Measurements from ENCODE around the gene LYST. TPM values are rescaled to one million over a fixed set of nuclear protein-coding genes. Genes with fewer than 3 reads are reported as not detected.

LYST gene
- polyA plus RNA-seq, 1 experiment = 6.5 TPM

GRCh38 chr1:235697508-235697907, 169.2 kb downstream of the LYST start:
- Histone ChIP-seq H3K4me3 (ENCODE audit: low read depth, low read length) (no peak overlapping the region), H3K27ac (ENCODE audit: low read depth, low read length) (no peak overlapping the region), H3K9me3 (ENCODE audit: control insufficient read depth, insufficient read depth, low read length) (no peaks in the 10 kb centered on the region), H3K27me3 (ENCODE audit: control insufficient read depth, insufficient read depth, low read length) (no peaks in the 10 kb centered on the region)
- ChIA-PET POLR2A (interaction anchor here (1.1 kb wide), 1 partner anchor 49 kb away, joined by 3 read pairs; no protein-coding TSS in a partner anchor), CTCF (interaction anchor here (1.1 kb wide), 1 partner anchor 193 kb away, joined by 3 read pairs; no protein-coding TSS in a partner anchor)
- DNase-seq (ENCODE audit: low read depth, low spot score) = no peak
- no peak for TF ChIP-seq CTCF (IDR thresholded peaks at IDR 0.05; ENCODE audit: low read depth, low read length)

GRCh38 chr1:235689356-235689755, 177.3 kb downstream of the LYST start:
- TF ChIP-seq CTCF (IDR thresholded peaks at IDR 0.05; ENCODE audit: low read depth, low read length) = no peak
- Histone ChIP-seq H3K27me3 (ENCODE audit: control insufficient read depth, insufficient read depth, low read length) (no peaks in the 10 kb centered on the region), H3K9me3 (ENCODE audit: control insufficient read depth, insufficient read depth, low read length) (no peaks in the 10 kb centered on the region), H3K27ac (ENCODE audit: low read depth, low read length) (no peak overlapping the region), H3K4me3 (ENCODE audit: low read depth, low read length) (no peak overlapping the region)
- ChIA-PET CTCF (interaction anchor here (1.6 kb wide), 1 partner anchor 282 kb away, joined by 5 read pairs; no protein-coding TSS in a partner anchor), POLR2A (no interaction called here)
- DNase-seq (ENCODE audit: low read depth, low spot score) = no peak

GRCh38 chr1:235688096-235688495, 178.6 kb downstream of the LYST start:
- no peaks in the 10 kb centered on the region for H3K27me3 ChIP-seq (ENCODE audit: control insufficient read depth, insufficient read depth, low read length)
- no peak for TF ChIP-seq CTCF (IDR thresholded peaks at IDR 0.05; ENCODE audit: low read depth, low read length)
- no peak overlapping the region for H3K27ac ChIP-seq (ENCODE audit: low read depth, low read length)
- DNase-seq (ENCODE audit: low read depth, low spot score) = no peak
- no peaks in the 10 kb centered on the region for H3K9me3 ChIP-seq (ENCODE audit: control insufficient read depth, insufficient read depth, low read length)
- ChIA-PET POLR2A (no interaction called here), CTCF (no interaction called here)
- H3K4me3 ChIP-seq (ENCODE audit: low read depth, low read length) = no peak overlapping the region

GRCh38 chr1:235683653-235684052, 183.1 kb downstream of the LYST start:
- no peaks in the 10 kb centered on the region for H3K27me3 ChIP-seq (ENCODE audit: control insufficient read depth, insufficient read depth, low read length)
- ChIA-PET CTCF (interaction anchor here (1.8 kb wide), 1 partner anchor 288 kb away, joined by 5 read pairs; no protein-coding TSS in a partner anchor), POLR2A (interaction anchor here (0.6 kb wide), 1 partner anchor 17 kb away, joined by 5 read pairs; no protein-coding TSS in a partner anchor)
- H3K4me3 ChIP-seq (ENCODE audit: low read depth, low read length) = no peak overlapping the region
- TF ChIP-seq CTCF (IDR thresholded peaks at IDR 0.05; ENCODE audit: low read depth, low read length) = no peak
- no peak overlapping the region for H3K27ac ChIP-seq (ENCODE audit: low read depth, low read length)
- no peak for DNase-seq (ENCODE audit: low read depth, low spot score)
- no peaks in the 10 kb centered on the region for H3K9me3 ChIP-seq (ENCODE audit: control insufficient read depth, insufficient read depth, low read length)

GRCh38 chr1:235682216-235682615, 184.5 kb downstream of the LYST start:
- POLR2A ChIA-PET = no interaction called here
- CTCF ChIA-PET = interaction anchor here (0.6 to 1.3 kb wide), 3 partner anchors 24 to 1568 kb away, joined by 3 to 5 read pairs (median 3); no protein-coding TSS in a partner anchor
- Histone ChIP-seq H3K9me3 (ENCODE audit: control insufficient read depth, insufficient read depth, low read length) (no peaks in the 10 kb centered on the region), H3K27ac (ENCODE audit: low read depth, low read length) (no peak overlapping the region), H3K27me3 (ENCODE audit: control insufficient read depth, insufficient read depth, low read length) (no peaks in the 10 kb centered on the region), H3K4me3 (ENCODE audit: low read depth, low read length) (no peak overlapping the region)
- no peak for DNase-seq (ENCODE audit: low read depth, low spot score)
- TF ChIP-seq CTCF (IDR thresholded peaks at IDR 0.05; ENCODE audit: low read depth, low read length) = no peak

Measured in AG04450 (cell line).